Measurements from ENCODE around the gene OR6C68.

DNA sequence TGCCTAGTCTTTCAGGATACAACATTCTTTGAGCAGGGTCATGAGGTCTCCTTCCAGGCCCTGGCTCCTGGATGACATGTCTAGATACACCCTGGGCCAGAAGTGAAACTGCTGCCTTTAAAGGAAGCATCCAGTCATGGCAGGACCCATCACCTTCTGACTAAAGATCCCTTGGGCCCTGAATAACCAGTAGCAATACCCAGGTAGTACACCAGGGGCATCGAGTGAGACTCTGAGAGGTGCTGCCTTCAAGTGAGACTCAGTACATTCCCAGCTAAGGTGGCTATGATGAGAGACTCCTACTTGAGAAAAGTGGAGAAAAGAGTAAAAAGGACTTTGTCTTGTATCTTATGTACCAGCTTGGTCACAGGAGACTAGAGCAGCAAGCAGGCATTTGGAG, 23.5 kb downstream of the OR6C68 start:
- TF ChIP-seq CTCF (IDR thresholded peaks at IDR 0.05 in 4 of 5, conservative IDR thresholded peaks at IDR 0.05 in 1 of 5) (no peak), POLR2A (IDR thresholded peaks at IDR 0.05) (no peak)
